SJSA1 (cell line): Measurements from ENCODE around the gene CELSR1. TPM values are rescaled to one million over a fixed set of nuclear protein-coding genes. Genes with fewer than 3 reads are reported as not detected.

Source experiments
- DNase-seq, 2 experiments: peaks; one replicate each; pipeline ENCODE4 v3.0.0-alpha.2; 2015 to 2020; ENCODE audit warnings: low spot score in 2 of 2, low read depth in 1 of 2
- H3K27ac ChIP-seq: fragments of 250-450 bp; sonication (Bioruptor Pico); 2 replicates; pipeline ENCODE4 v1.5.1; 2020; ENCODE audit warnings: mild to moderate bottlenecking, moderate library complexity
- H3K27me3 ChIP-seq: fragments of 250-450 bp; sonication (Bioruptor Pico); replicated peaks from 2 replicates; pipeline ENCODE4 v1.5.1; 2020; ENCODE audit warnings: mild to moderate bottlenecking, moderate library complexity
- H3K36me3 ChIP-seq: fragments of 250-450 bp; sonication (Bioruptor Pico); 2 replicates; pipeline ENCODE4 v1.5.1; 2020; ENCODE audit warnings: mild to moderate bottlenecking
- H3K4me1 ChIP-seq: fragments of 250-450 bp; sonication (Bioruptor Pico); replicated peaks from 2 replicates; pipeline ENCODE4 v1.6.1; 2021; ENCODE audit warnings: mild to moderate bottlenecking
- H3K4me3 ChIP-seq: fragments of 250-450 bp; sonication (Bioruptor Pico); 2 replicates; pipeline ENCODE4 v1.5.1; 2020; ENCODE audit warnings: mild to moderate bottlenecking
- H3K9me3 ChIP-seq: fragments of 250-450 bp; sonication (Bioruptor Pico); replicated peaks from 2 replicates; pipeline ENCODE4 v1.5.1; 2020; ENCODE audit warnings: mild to moderate bottlenecking
- total RNA-seq: library from RNA; depleted of rRNA; stranded (reverse); fragments of >200 nt; shearing (Covaris generic); gene quantifications from 2 replicates; pipeline ENCODE4 v1.2.3, GENCODE V29; 2014

The CELSR1 gene
- total RNA-seq, 1 experiment from 2014 or later: 1.1 TPM

DNA sequence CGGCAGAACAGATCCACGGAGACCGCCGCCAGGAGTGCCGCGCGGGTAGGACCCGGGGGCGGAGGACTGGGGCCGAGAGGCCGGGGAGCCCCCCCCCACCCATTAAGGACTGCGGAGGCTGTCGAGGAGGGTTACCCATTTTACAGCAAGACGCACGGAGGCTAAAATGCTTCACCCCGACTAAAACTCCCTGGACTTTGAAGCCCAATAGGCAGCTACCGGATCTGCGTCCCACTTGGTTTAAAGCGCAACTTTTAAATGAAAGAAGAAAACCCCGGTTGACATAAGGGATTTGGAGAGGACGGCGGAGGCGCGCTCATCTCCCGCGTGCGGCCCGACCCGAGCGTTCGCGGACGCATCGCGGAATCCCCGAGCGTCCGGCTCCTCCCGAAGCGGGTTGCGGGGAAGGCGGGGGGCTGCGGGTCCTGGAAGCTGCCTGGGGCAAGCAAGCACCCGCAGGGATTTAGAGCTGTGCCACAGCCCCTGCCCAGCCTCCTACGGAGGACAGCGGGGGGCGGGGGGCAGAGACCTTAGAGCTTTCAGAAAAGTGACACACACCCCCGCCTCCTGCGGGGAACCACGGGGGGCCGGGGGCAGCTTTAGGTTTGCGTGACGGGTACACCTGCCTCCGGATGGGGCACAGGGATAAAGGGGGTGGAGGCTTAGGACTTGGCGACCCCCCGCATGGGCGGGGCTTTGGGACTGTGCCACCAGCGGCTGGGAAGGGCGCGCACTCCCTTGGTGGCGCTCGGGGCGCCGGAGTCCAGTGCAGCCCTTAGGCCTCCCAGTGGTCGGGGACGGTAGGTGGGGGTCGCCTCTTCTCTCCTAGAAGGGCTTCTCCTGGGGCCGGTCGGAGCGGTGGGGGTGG, 760 bp upstream of the CELSR1 start:
- H3K9me3 ChIP-seq: peaks cover 15% of the 10 kb centered on the region
- H3K4me1 ChIP-seq: peaks cover 21% of the 10 kb centered on the region
- H3K4me3 ChIP-seq: peak overlapping the region; percentile 45
- peaks cover 23% of the 10 kb centered on the region for H3K27me3 ChIP-seq
- H3K36me3 ChIP-seq: no peaks in the 10 kb centered on the region
- DNase-seq: no peak
- no peak overlapping the region for H3K27ac ChIP-seq

DNA sequence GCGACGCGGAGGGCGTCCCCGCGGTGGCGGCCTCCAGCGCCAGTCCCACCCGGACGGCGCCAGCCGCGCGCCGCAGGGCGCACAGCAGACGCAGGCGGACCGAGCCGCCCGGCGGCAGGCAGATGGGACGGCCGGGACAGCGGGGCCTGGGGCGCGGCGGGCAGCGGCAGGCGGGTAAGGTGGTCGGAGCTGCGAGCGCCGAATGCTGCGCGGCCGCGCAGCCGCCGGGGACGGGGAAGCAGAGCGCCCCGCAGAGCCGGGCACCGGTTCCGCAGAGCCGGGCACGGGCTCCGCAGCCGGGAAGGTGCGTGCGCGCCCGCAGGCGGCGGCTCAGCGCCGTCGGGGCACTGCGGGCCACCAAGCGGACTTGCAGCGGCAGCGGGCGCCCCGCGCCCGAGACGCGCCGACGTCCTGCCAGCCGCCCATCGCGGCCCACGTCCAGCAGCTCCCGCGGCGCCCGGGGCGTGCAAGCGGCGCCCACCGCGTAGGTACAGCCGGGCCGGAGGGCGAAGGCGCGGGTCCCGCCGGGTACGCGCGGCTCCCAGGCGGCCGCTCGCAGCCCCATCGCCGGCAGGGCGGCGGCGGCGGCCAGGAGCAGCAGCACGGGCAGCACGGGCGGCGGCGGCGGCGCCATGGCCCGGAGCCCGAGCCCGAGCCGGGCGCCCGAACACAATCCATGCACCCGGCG, 739 bp downstream of the CELSR1 start:
- peaks cover 15% of the 10 kb centered on the region for H3K9me3 ChIP-seq
- H3K4me1 ChIP-seq: peaks cover 21% of the 10 kb centered on the region
- no peak for DNase-seq
- peak overlapping the region; percentile 45 for H3K4me3 ChIP-seq
- H3K36me3 ChIP-seq: no peaks in the 10 kb centered on the region
- peaks cover 23% of the 10 kb centered on the region for H3K27me3 ChIP-seq
- no peak overlapping the region for H3K27ac ChIP-seq

DNA sequence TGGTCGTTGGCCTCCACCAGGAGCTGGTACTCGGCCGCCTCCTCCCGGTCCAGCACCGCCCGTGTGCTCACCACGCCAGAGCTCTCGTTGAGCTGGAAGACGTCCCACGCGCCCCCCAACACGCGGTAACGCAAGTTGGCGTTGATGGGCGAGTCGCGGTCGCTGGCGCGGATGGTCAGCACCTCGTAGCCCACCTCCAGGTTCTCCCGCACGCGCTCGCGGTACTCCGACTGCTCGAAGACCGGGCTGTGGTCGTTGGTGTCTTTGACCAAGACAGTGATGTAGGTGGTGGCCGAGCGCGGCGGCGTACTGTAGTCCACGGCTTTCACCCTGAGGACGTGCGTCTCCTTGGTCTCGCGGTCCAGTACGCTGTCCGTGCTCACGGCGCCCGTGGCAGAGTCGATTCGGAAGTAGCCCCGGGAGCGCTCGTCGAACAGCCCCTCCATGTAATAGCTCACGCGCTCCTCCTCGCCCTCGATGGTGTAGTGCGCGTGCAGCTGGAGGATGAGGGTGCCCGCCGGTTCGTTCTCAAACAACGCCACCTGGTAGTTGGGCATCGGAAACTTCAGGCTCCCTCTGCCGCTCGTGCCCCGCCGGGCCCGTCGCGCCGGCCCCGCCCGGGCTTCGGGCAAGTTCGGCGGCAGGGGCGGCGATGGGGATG, 1.4 kb downstream of the CELSR1 start:
- no peak overlapping the region for H3K4me3 ChIP-seq
- peaks cover 15% of the 10 kb centered on the region for H3K9me3 ChIP-seq
- DNase-seq: no peak
- peaks cover 23% of the 10 kb centered on the region for H3K27me3 ChIP-seq
- no peak overlapping the region for H3K27ac ChIP-seq
- H3K36me3 ChIP-seq: no peaks in the 10 kb centered on the region
- H3K4me1 ChIP-seq: peaks cover 21% of the 10 kb centered on the region

DNA sequence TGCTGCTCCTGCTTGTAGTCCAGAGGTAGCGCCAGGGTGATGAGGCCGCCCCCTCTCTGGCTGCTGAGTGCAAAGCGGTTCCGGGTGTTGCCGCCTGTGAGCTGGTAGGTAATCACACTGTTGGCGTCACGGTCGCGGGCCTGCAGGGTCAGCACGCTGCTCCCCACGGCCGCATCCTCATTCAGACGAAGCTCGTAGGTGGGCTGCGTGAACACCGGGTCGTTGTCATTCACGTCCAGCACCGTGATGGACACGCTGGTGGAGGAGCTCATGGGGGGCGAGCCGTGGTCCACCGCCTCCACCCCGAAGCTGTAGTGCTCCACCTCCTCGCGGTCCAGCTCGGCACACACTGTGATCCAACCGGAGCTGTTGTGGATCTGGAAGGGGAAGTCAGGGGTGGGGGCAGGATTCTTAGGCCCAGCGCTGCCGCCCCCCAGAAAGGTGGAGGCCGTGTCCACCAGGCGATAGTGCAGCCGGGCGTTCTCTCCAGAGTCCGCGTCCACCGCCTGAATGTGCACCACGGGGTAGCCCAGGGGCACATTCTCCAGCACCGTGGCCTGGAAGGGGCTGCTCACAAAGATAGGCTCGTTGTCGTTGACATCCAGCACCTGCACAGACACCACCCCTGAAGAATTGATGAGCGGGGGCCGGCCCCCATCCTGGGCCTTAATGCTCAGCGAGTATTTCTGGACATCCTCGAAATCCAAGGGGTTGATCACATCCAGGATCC, 2.4 kb downstream of the CELSR1 start:
- no peak for DNase-seq
- H3K27ac ChIP-seq: no peak overlapping the region
- H3K4me3 ChIP-seq: no peak overlapping the region
- peaks cover 15% of the 10 kb centered on the region for H3K9me3 ChIP-seq
- H3K36me3 ChIP-seq: no peaks in the 10 kb centered on the region
- H3K27me3 ChIP-seq: peaks cover 23% of the 10 kb centered on the region
- H3K4me1 ChIP-seq: peaks cover 21% of the 10 kb centered on the region

DNA sequence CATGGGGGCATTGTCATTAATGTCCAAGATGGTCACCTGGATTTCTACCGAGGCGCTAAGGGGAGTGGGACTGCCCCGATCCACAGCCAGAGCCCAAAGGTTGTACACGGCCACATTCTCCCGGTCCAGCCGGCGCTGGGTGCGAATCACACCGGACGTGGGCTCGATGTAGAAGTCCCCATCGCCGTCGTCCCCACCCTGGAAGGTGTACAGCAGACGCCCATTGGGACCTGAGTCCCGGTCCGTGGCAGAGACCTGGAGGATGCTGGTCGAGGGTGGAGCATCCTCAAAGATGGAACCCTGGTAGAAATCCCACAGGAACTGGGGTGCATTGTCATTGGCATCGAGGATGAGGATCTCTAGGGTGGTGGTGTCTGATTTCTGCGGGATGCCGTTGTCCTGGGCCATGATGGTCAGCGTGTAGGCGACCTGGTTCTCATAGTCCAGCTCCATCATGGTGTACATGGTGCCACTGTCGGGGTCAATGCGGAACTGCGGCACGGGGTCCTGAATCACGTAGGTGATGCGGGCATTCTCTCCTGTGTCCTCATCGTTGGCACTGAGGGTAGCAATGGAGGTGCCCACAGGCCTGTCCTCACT, 3.1 kb downstream of the CELSR1 start:
- Histone ChIP-seq H3K4me1 (peaks cover 21% of the 10 kb centered on the region), H3K36me3 (no peaks in the 10 kb centered on the region), H3K4me3 (no peak overlapping the region), H3K27me3 (peaks cover 20% of the 10 kb centered on the region), H3K27ac (no peak overlapping the region), H3K9me3 (peaks cover 15% of the 10 kb centered on the region)
- DNase-seq: no peak

DNA sequence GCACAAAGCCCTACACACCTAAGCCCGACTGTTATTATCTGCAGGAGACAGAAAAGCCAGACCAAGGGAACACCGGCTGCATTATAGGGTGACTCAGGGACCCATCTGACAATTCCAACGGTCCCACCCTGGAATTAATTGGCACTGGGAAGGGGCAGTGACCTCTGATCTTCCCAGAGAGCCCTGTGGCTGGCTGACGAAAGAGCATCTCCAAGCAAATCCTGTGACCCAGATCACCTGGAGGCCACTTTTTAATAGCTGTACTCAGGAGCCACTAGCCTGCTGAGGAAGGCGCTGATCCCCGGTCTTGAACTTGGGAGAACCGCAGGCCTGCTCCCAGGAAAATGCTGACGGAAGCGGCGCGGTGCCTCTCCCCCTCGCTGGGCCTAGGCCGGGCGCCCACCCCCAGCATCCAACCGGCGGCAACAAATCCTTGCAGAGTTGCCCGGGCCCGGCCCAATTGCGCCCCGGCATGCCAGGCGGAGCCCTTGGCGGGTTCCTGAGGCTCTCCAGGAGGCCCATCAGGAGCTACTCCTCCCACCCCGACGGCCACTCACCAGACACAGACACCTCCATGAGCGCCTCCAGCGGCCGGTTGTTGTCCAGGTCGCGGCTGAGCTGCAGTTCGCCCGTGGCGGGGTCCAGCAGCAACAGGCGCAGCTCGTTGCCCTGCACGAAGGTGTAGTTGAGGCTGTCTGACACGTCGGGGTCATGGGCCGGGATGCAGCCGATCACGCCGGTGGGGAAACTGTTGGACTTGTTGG, 4.2 kb downstream of the CELSR1 start:
- peaks cover 15% of the 10 kb centered on the region for H3K9me3 ChIP-seq
- H3K4me3 ChIP-seq: no peak overlapping the region
- no peak overlapping the region for H3K27ac ChIP-seq

DNA sequence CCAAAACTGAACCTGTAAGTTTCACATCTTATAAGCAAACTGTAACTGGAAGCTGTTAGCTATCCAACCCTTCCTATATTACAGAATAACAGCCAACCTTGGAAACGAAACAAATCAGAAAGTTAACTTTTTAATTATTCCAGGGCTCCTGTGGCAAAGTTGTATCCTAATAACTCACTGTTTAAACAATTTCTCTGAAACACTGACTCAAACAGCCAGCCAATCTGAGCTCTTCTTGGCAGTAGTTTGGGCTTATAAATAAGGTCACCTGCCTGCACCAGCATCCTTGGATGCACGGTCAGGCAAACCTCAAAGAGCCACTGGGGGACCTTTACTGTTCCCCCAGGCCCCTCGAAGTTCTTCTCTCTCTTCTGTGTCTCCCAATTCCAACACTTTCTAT, 5.0 kb downstream of the CELSR1 start:
- H3K36me3 ChIP-seq: no peaks in the 10 kb centered on the region
- no peak for DNase-seq
- H3K4me1 ChIP-seq: peaks cover 16% of the 10 kb centered on the region

More for the DNA sequence above, 4.2 kb downstream of the CELSR1 start:
- Histone ChIP-seq H3K4me1 (peaks cover 17% of the 10 kb centered on the region), H3K36me3 (no peaks in the 10 kb centered on the region), H3K27me3 (peaks cover 10% of the 10 kb centered on the region)
- no peak for DNase-seq

DNA sequence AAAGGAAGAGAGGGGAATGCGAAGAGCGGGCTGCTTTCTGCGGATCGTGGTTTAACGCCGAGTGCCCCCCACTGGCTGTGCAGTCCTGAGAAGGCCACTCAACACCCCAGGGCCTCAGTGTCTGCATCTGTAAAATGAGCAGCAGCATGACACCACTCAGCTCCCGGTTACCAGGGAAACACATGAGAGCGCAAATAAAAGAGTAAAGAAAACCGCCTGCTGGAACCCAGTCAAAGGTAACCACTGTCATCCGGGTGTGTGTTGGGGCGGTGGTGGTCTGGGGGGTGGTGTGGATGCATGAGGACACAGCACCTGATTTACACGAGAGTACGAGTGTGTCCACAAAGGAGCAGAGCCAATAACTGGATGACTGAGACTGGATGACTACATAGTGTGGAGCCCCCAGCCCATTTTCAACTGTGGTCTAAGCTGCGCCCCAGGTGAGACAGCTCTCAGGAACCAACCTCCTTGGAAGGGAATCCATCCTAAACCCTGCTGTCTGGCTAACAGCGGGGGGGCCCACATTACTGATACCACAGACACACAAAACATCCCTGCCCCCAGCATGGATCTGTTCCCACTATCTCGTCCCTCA, 5.7 kb downstream of the CELSR1 start:
- Histone ChIP-seq H3K27ac (no peak overlapping the region), H3K27me3 (no peaks in the 10 kb centered on the region; the same call in 1 of the 2 replicates), H3K4me3 (no peak overlapping the region), H3K9me3 (peaks cover 15% of the 10 kb centered on the region), H3K4me1 (peaks cover 14% of the 10 kb centered on the region), H3K36me3 (no peaks in the 10 kb centered on the region)
- no peak for DNase-seq

More for the DNA sequence above, 5.0 kb downstream of the CELSR1 start:
- Histone ChIP-seq H3K9me3 (peaks cover 15% of the 10 kb centered on the region), H3K27ac (no peak overlapping the region), H3K4me3 (no peak overlapping the region), H3K27me3 (peaks cover 2% of the 10 kb centered on the region; the same call in 1 of the 2 replicates)

DNA sequence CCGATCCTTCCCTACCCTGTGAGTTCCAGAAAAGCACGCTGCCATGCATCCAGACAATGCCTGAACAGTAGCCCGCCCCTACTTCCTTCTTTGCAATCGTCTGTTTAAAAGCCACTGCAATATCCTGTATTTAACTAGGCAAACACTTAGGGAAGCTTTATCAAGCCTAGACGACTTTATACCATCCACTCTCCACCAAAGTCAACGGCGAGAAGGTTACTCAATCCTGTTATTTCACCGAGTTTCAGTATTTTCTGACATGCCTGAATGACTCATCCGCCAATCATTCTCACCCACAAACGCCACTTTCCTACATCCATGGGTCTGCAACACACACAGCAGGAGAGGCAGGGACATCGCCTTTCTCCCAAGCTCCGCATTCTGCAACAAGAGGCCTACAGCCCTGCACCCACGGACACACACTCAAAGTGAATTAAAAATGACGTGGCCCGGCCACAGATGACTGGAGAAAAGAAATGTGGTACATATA, 9.3 kb downstream of the CELSR1 start:
- DNase-seq: peak; percentile 82 to 86
- Histone ChIP-seq H3K27ac (peak overlapping the region; percentile 52), H3K4me1 (peaks cover 13% of the 10 kb centered on the region), H3K36me3 (no peaks in the 10 kb centered on the region), H3K4me3 (no peak overlapping the region), H3K9me3 (no peaks in the 10 kb centered on the region), H3K27me3 (no peaks in the 10 kb centered on the region)

DNA sequence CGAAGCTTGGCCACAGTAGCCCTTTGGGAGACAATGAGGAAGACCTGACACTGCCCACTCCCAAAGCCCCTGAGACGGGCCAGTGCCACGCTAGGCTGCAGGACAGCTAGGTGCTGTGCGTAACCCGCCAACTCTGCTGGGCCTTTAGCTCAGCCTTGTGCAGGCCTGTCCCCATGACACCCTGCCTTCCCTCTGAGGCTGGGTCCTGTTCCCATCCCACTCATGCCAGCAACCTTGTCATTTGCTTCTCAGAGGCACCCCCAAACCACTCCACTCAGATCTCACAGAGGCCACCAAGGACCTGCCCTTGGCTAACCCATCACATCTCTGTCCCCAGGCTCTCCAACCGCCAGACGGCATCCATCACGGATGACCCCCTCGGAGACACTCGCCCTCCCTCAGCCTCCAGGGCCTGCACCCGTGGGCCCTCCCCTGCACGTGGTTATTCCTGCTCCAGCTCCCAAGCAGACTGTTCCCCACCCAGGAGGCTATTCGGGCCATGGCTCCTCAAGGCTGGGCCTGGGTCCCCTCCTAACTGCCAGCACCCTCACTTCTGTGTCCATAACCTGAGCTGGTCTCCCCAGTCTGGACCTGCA, 11.1 kb downstream of the CELSR1 start:
- DNase-seq: no peak
- peaks cover 13% of the 10 kb centered on the region for H3K4me1 ChIP-seq
- no peak overlapping the region for H3K27ac ChIP-seq
- no peaks in the 10 kb centered on the region for H3K27me3 ChIP-seq
- H3K36me3 ChIP-seq: no peaks in the 10 kb centered on the region
- H3K4me3 ChIP-seq: no peak overlapping the region
- H3K9me3 ChIP-seq: no peaks in the 10 kb centered on the region

DNA sequence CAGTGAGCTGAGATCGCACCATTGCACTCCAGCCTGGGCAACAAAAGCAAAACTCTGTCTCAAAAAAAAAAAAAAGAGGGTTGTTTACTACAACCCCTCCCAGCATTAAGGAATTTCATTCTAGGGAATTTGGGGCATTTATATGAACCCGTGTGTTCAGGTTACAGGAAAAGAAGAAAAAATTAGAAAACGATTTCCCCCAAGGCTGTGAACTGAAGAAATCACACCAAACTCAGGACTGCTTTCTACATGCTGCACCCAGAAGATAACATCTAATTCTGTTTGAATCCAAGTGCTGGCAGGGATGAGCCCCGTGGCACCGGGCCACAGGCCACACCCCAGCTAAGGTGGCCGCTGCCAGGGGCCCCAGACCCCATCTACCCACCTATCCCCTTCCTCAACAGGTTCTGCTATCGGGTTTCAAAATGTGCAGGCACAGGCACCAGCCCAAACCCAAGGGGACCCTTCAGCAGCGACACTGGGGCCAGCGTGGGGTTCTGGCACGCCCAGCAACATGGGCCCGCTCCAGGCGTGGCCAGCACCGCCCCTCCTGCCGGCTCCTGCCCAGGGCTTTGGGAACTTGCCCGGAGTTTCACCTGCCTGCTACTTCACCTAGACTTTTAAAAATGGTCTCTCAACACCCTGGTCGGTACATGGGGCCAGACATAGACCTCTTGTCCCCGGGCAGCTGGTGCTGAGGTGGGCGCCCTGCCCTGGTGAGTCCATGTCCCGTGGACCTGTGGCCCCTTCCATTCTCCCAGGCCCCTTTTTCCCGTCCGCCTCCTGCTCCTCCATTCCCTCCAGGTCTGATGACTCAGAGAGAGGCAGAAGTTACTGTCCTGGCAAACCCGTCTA, 11.8 kb downstream of the CELSR1 start:
- no peak for DNase-seq
- no peaks in the 10 kb centered on the region for H3K27me3 ChIP-seq
- no peaks in the 10 kb centered on the region for H3K9me3 ChIP-seq
- H3K27ac ChIP-seq: no peak overlapping the region
- H3K4me3 ChIP-seq: no peak overlapping the region
- H3K4me1 ChIP-seq: peaks cover 13% of the 10 kb centered on the region
- no peaks in the 10 kb centered on the region for H3K36me3 ChIP-seq
